Measurements from ENCODE around the gene PSD4.

The PSD4 gene

GRCh38 chr2:113133704-113134598 lies 39.8 kb upstream of the PSD4 start:
- TF ChIP-seq, protein P1, sequence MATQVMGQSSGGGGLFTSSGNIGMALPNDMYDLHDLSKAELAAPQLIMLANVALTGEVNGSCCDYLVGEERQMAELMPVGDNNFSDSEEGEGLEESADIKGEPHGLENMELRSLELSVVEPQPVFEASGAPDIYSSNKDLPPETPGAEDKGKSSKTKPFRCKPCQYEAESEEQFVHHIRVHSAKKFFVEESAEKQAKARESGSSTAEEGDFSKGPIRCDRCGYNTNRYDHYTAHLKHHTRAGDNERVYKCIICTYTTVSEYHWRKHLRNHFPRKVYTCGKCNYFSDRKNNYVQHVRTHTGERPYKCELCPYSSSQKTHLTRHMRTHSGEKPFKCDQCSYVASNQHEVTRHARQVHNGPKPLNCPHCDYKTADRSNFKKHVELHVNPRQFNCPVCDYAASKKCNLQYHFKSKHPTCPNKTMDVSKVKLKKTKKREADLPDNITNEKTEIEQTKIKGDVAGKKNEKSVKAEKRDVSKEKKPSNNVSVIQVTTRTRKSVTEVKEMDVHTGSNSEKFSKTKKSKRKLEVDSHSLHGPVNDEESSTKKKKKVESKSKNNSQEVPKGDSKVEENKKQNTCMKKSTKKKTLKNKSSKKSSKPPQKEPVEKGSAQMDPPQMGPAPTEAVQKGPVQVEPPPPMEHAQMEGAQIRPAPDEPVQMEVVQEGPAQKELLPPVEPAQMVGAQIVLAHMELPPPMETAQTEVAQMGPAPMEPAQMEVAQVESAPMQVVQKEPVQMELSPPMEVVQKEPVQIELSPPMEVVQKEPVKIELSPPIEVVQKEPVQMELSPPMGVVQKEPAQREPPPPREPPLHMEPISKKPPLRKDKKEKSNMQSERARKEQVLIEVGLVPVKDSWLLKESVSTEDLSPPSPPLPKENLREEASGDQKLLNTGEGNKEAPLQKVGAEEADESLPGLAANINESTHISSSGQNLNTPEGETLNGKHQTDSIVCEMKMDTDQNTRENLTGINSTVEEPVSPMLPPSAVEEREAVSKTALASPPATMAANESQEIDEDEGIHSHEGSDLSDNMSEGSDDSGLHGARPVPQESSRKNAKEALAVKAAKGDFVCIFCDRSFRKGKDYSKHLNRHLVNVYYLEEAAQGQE (IDR thresholded peaks at IDR 0.05; ENCODE audit: insufficient read depth in 1 of 2, low read depth in 2 of 2, low read length in 2 of 2) = no peak
- TF ChIP-seq FOXP2 (optimal IDR thresholded peaks at IDR 0.05; ENCODE audit: borderline replicate concordance, extremely low read depth, extremely low read length, insufficient read depth) (no peak), POLR2AphosphoS5 (IDR thresholded peaks at IDR 0.05; ENCODE audit: low read depth, low read length) (no peak), TAF1 (IDR thresholded peaks at IDR 0.05; ENCODE audit: borderline replicate concordance, insufficient read depth, low read length) (no peak), SIN3A (IDR thresholded peaks at IDR 0.05; ENCODE audit: borderline replicate concordance, insufficient read depth, low read length) (no peak)

- TF ChIP-seq, protein P1 (IDR thresholded peaks at IDR 0.05; ENCODE audit: insufficient read depth in 1 of 2, low read depth in 2 of 2, low read length in 2 of 2) = no peak
- TF ChIP-seq TAF1 (IDR thresholded peaks at IDR 0.05; ENCODE audit: borderline replicate concordance, insufficient read depth, low read length) = no peak
Measured at GRCh38 chr2:113134717-113135116, 39.1 kb upstream of the PSD4 start.

DNA sequence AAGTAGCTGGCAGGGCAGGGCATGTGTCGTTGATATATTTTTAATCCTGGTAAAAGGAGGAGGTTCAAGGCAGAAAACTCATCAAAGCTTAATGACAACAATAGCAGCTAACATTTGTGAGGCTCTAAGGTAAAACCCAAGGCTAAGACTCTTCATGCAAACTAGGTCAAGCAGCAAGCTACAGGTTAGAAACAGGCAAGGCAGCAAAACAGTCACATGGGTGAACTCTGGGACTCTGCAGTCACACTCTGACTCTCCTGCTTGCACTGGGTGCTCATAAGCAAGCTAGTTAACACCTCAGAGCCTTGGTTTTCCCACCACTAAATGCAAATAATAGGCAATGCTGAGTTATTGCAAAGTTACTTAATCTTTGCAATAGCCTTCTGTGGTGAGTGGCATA lies 38.5 kb upstream of the PSD4 start:
- TF ChIP-seq, protein P1 (IDR thresholded peaks at IDR 0.05; ENCODE audit: insufficient read depth in 1 of 2, low read depth in 2 of 2, low read length in 2 of 2) = no peak
- TF ChIP-seq POLR2AphosphoS5 (IDR thresholded peaks at IDR 0.05; ENCODE audit: low read depth, low read length) (no peak), TAF1 (IDR thresholded peaks at IDR 0.05; ENCODE audit: borderline replicate concordance, insufficient read depth, low read length) (no peak), SIN3A (IDR thresholded peaks at IDR 0.05; ENCODE audit: borderline replicate concordance, insufficient read depth, low read length) (no peak), FOXP2 (optimal IDR thresholded peaks at IDR 0.05; ENCODE audit: borderline replicate concordance, extremely low read depth, extremely low read length, insufficient read depth) (no peak)

- TF ChIP-seq FOXP2 (optimal IDR thresholded peaks at IDR 0.05; ENCODE audit: borderline replicate concordance, extremely low read depth, extremely low read length, insufficient read depth) (no peak), POLR2AphosphoS5 (IDR thresholded peaks at IDR 0.05; ENCODE audit: low read depth, low read length) (no peak), TAF1 (IDR thresholded peaks at IDR 0.05; ENCODE audit: borderline replicate concordance, insufficient read depth, low read length) (no peak), SIN3A (IDR thresholded peaks at IDR 0.05; ENCODE audit: borderline replicate concordance, insufficient read depth, low read length) (no peak)
- TF ChIP-seq, protein P1 (IDR thresholded peaks at IDR 0.05; ENCODE audit: insufficient read depth in 1 of 2, low read depth in 2 of 2, low read length in 2 of 2) = no peak
Measured at GRCh38 chr2:113136828-113137775, 36.7 kb upstream of the PSD4 start.
